GM12891 (cell line): ENCODE measurements around the gene ANKRD66.

ENCODE experiments used
- PAX5 ChIP-seq: IDR thresholded peaks from 2 replicates; pipeline ENCODE4 v1.6.1; 2011; ENCODE audit warnings: low read length, moderate library complexity, mild to moderate bottlenecking; ENCODE audit not compliant: insufficient read depth, severe bottlenecking
- POLR2A ChIP-seq: IDR thresholded peaks from 2 replicates; pipeline ENCODE4 v1.6.1; 2011; ENCODE audit warnings: low read depth, low read length, control low read depth
- POLR2AphosphoS5 ChIP-seq: IDR thresholded peaks from 2 replicates; pipeline ENCODE4 v1.6.1; 2011; ENCODE audit warnings: low read depth, low read length, control low read depth

DNA sequence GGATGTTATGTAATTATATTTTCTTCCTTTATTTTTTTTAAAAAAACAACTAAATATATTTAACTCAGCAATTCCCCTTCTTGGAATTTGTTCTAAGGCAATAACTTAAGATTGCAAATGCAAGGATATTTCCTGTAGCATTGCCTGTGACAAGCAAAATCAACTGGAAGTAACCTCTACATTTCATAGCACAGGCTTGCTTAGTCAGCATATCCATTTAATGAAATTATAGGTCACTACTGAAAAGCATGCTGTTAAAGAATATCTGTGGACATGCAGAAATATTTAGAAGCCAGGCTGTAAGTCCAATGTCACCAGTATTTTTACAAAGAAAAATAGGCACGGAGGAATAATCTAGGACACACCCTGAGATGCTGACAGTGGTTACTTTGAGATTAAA lies 37.8 kb downstream of the ANKRD66 start:
- TF ChIP-seq POLR2A = no peak
- no peak for TF ChIP-seq POLR2AphosphoS5
- TF ChIP-seq PAX5 = no peak
